ENCODE results near the gene GPR150. TPM values are rescaled to one million over a fixed set of nuclear protein-coding genes. Genes with fewer than 3 reads are reported as not detected.

The GPR150 gene
- total and polyA plus RNA-seq, 9 of the 15 experiments (the other 6 are each of a cell fraction or from before 2014, with no cell fraction given), result not detected

- TF ChIP-seq SLC30A9 (CRISPR knock-in tag; IDR thresholded peaks at IDR 0.05) (no peak), RAD21 (CRISPR knock-in tag; conservative IDR thresholded peaks at IDR 0.05 in 1 of 2, IDR thresholded peaks at IDR 0.05 in 1 of 2) (no peak), KDM1A (IDR thresholded peaks at IDR 0.05) (no peak), ZNF224 (CRISPR knock-in tag; IDR thresholded peaks at IDR 0.05) (no peak), SFPQ (IDR thresholded peaks at IDR 0.05; ENCODE audit: low read depth, low read length) (no peak), YBX1 (IDR thresholded peaks at IDR 0.05) (no peak), NFE2L1 (tag; IDR thresholded peaks at IDR 0.05; ENCODE audit: borderline replicate concordance, low read depth) (0 out of 2 replicates have a peak, but pooled peaks have one; percentile 19), POLR3G (IDR thresholded peaks at IDR 0.05; ENCODE audit: extremely low read depth, insufficient read length, insufficient replicate concordance) (no peak), TBP (optimal IDR thresholded peaks at IDR 0.05; ENCODE audit: low read depth, low read length) (peak; percentile 78), MTA3 (IDR thresholded peaks at IDR 0.05; ENCODE audit: borderline replicate concordance) (no peak; the same call in 1 of the 2 replicates), RERE (CRISPR knock-in tag; IDR thresholded peaks at IDR 0.05; ENCODE audit: borderline replicate concordance) (no peak), ZFP1 (CRISPR knock-in tag; IDR thresholded peaks at IDR 0.05) (no peak), RBM39 (optimal IDR thresholded peaks at IDR 0.05; ENCODE audit: low read depth, low read length) (no peak), U2AF2 (optimal IDR thresholded peaks at IDR 0.05; ENCODE audit: low read depth, low read length) (no peak), SMC3 (conservative IDR thresholded peaks at IDR 0.05; ENCODE audit: insufficient read depth, low read depth, low read length) (no peak)
These were observed 28.3 kb downstream of the GPR150 start (continued) for GRCh38 chr5:95647886-95648860.
